ENCODE data around the gene CAMK2A.

Gene CAMK2A

DNA sequence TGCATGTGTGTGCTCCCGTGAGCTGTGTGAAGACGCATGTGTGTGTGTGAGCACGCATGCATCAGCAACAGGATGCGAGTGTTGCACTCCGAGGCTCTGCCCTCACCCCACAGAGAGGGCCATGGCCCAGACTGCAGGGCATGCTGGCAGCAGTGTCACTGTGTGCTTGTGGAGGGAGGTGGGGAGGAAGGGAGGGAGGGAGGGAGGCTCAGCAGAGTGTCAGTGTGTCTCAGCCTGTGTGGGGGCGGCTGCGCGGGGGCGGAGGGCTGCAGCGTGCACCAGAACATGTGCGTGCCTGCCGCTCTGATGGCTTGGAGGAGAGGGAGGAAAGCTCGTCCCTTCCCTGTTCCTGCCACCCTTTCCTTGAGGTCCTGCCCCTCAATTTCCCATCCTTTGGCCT is 5.3 kb downstream of the CAMK2A start:
- Histone ChIP-seq H3K27me3 (ENCODE audit: low read length) (no peaks in the 10 kb centered on the region), H3K9me2 (replicated peaks; ENCODE audit: insufficient read depth, low read length) (no peaks in the 10 kb centered on the region), H3K36me3 (ENCODE audit: low read length) (no peaks in the 10 kb centered on the region), H3F3A (ENCODE audit: insufficient read depth) (no peaks in the 10 kb centered on the region), H3K79me2 (ENCODE audit: insufficient read depth, low read length) (no peaks in the 10 kb centered on the region), H3K27ac (ENCODE audit: low read depth, low read length) (no peak overlapping the region), H3K9me3 (ENCODE audit: insufficient read depth, low read length) (no peaks in the 10 kb centered on the region), H4K20me1 (ENCODE audit: low read depth, low read length) (no peaks in the 10 kb centered on the region), H3K4me3 (ENCODE audit: insufficient read depth, low read length, poor library complexity, severe bottlenecking) (no peak overlapping the region), H2AFZ (ENCODE audit: low read depth, low read length, severe bottlenecking) (no peak overlapping the region), H3K9ac (ENCODE audit: low read length) (no peak overlapping the region), H3K4me2 (ENCODE audit: low read depth, low read length, poor library complexity, severe bottlenecking) (no peak overlapping the region)
- TF ChIP-seq EZH2phosphoT487 (conservative IDR thresholded peaks at IDR 0.05; ENCODE audit: low read length) (no peak), CTCF (IDR thresholded peaks at IDR 0.05; ENCODE audit: insufficient read depth, low read length, poor library complexity, severe bottlenecking) (no peak)

DNA sequence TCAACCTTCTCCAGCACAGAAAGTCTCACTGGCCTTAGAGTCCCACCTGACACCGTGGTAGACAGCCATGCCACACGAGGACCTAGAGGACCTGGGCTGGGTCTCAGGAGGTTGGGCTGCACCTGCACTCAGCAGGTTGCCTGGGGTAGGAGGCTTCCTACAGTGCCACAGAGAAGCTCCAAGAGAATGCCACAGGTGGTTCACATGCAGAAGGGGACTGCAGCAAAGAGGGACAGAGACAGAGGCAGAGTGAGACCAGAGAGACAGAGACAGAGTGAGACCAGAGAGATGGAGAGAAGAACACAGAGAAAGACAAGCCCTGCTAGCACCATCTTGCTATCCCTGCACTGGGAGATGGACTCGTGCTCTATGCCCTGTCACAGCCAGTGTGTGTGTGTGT is 5.7 kb downstream of the CAMK2A start:
- H3F3A ChIP-seq (ENCODE audit: insufficient read depth): no peaks in the 10 kb centered on the region
- H3K4me3 ChIP-seq (ENCODE audit: insufficient read depth, low read length, poor library complexity, severe bottlenecking): no peak overlapping the region
- TF ChIP-seq EZH2phosphoT487 (conservative IDR thresholded peaks at IDR 0.05; ENCODE audit: low read length) (no peak), CTCF (IDR thresholded peaks at IDR 0.05; ENCODE audit: insufficient read depth, low read length, poor library complexity, severe bottlenecking) (no peak)
- no peaks in the 10 kb centered on the region for H3K9me3 ChIP-seq (ENCODE audit: insufficient read depth, low read length)
- H3K79me2 ChIP-seq (ENCODE audit: insufficient read depth, low read length): no peaks in the 10 kb centered on the region
- no peaks in the 10 kb centered on the region for H3K27me3 ChIP-seq (ENCODE audit: low read length)
- no peak overlapping the region for H3K27ac ChIP-seq (ENCODE audit: low read depth, low read length)
- H2AFZ ChIP-seq (ENCODE audit: low read depth, low read length, severe bottlenecking): no peak overlapping the region
- no peaks in the 10 kb centered on the region for H4K20me1 ChIP-seq (ENCODE audit: low read depth, low read length)
- H3K4me2 ChIP-seq (ENCODE audit: low read depth, low read length, poor library complexity, severe bottlenecking): no peak overlapping the region
- H3K36me3 ChIP-seq (ENCODE audit: low read length): no peaks in the 10 kb centered on the region
- no peaks in the 10 kb centered on the region for H3K9me2 ChIP-seq (replicated peaks; ENCODE audit: insufficient read depth, low read length)
- no peak overlapping the region for H3K9ac ChIP-seq (ENCODE audit: low read length)

DNA sequence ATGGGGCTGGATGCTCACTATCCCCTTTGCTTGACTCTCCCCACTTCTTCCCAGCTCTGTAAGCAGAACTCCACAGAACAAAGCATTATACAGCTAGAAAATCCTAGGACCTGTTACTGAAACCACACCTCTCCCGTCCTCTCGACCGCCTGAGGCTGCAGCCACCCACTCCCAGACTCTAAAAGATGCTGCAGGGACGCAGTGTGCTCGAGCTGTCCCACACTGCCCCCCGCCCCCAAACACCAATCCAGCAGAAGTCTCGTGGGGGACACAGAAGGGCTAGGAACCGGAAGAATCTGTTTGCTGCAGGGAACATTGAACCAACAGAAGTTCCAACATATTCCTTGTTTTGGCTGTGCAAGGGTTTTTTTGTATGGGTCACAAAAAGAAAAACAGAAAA is 7.6 kb downstream of the CAMK2A start:
- Histone ChIP-seq H4K20me1 (ENCODE audit: low read depth, low read length) (no peaks in the 10 kb centered on the region), H3K36me3 (ENCODE audit: low read length) (no peaks in the 10 kb centered on the region)
- TF ChIP-seq CTCF (IDR thresholded peaks at IDR 0.05; ENCODE audit: insufficient read depth, low read length, poor library complexity, severe bottlenecking) (no peak), EZH2phosphoT487 (conservative IDR thresholded peaks at IDR 0.05; ENCODE audit: low read length) (no peak)

More for the DNA sequence above, 7.6 kb downstream of the CAMK2A start:
- Histone ChIP-seq H3F3A (ENCODE audit: insufficient read depth) (no peaks in the 10 kb centered on the region), H3K27ac (ENCODE audit: low read depth, low read length) (no peak overlapping the region), H3K4me2 (ENCODE audit: low read depth, low read length, poor library complexity, severe bottlenecking) (no peak overlapping the region), H3K9ac (ENCODE audit: low read length) (no peak overlapping the region), H2AFZ (ENCODE audit: low read depth, low read length, severe bottlenecking) (no peak overlapping the region), H3K9me3 (ENCODE audit: insufficient read depth, low read length) (no peaks in the 10 kb centered on the region), H3K4me3 (ENCODE audit: insufficient read depth, low read length, poor library complexity, severe bottlenecking) (no peak overlapping the region), H3K9me2 (replicated peaks; ENCODE audit: insufficient read depth, low read length) (no peaks in the 10 kb centered on the region), H3K79me2 (ENCODE audit: insufficient read depth, low read length) (no peaks in the 10 kb centered on the region), H3K27me3 (ENCODE audit: low read length) (no peaks in the 10 kb centered on the region)
